ENCODE measurements around the gene ANKRD10. TPM values are rescaled to one million over a fixed set of nuclear protein-coding genes. Genes with fewer than 3 reads are reported as not detected.

Gene ANKRD10
- total RNA-seq, 4 donors from 2014 or later: 39.5 to 94.4 (median 56.2) TPM

DNA sequence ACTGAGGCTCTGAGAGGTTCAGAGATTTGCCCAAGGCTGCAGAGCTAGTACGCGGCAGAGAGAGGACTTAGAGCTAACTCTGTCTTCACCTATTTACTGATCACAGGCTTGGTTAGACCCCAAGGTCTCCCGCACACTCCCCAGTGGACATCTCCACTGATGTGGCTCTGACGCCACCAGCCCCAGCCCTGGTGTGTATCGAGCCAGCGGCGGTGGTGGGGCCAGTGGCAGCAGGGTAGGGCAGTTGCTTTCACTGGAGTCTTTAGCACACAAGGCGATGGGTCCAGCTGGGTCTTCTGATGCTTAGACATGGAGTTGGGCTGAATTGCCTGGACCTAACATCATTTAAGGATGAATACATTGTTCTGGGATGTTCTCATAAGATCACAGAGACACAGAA is 85.4 kb downstream of the ANKRD10 start:
- Histone ChIP-seq H3K9me3 (no peaks in the 10 kb centered on the region), H3K36me3 (no peaks in the 10 kb centered on the region), H3K4me1 (no peaks in the 10 kb centered on the region), H3K4me3 (no peak overlapping the region), H3K27ac (no peak overlapping the region), H3K27me3 (peaks cover 20% of the 10 kb centered on the region)
- 96% methylated on average over 8 of the region's 8 CpGs for WGBS
- no peak for TF ChIP-seq POLR2A (IDR thresholded peaks at IDR 0.05)
- no peak for TF ChIP-seq EP300 (IDR thresholded peaks at IDR 0.05)
- TF ChIP-seq POLR2AphosphoS5 (IDR thresholded peaks at IDR 0.05): no peak
- TF ChIP-seq, protein P1, sequence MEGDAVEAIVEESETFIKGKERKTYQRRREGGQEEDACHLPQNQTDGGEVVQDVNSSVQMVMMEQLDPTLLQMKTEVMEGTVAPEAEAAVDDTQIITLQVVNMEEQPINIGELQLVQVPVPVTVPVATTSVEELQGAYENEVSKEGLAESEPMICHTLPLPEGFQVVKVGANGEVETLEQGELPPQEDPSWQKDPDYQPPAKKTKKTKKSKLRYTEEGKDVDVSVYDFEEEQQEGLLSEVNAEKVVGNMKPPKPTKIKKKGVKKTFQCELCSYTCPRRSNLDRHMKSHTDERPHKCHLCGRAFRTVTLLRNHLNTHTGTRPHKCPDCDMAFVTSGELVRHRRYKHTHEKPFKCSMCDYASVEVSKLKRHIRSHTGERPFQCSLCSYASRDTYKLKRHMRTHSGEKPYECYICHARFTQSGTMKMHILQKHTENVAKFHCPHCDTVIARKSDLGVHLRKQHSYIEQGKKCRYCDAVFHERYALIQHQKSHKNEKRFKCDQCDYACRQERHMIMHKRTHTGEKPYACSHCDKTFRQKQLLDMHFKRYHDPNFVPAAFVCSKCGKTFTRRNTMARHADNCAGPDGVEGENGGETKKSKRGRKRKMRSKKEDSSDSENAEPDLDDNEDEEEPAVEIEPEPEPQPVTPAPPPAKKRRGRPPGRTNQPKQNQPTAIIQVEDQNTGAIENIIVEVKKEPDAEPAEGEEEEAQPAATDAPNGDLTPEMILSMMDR (IDR thresholded peaks at IDR 0.05): no peak
- no peak for DNase-seq (ENCODE audit: low spot score in 2 of 2)

GRCh38 chr13:110828705-110829104 is 86.2 kb downstream of the ANKRD10 start:
- Histone ChIP-seq H3K27ac (no peak overlapping the region), H3K27me3 (peaks cover 20% of the 10 kb centered on the region), H3K36me3 (no peaks in the 10 kb centered on the region), H3K9me3 (no peaks in the 10 kb centered on the region), H3K4me3 (no peak overlapping the region), H3K4me1 (no peaks in the 10 kb centered on the region)
- 82% methylated on average over 9 of the region's 9 CpGs for WGBS
- no peak for DNase-seq (ENCODE audit: low spot score in 2 of 2)
- no peak for TF ChIP-seq POLR2A (IDR thresholded peaks at IDR 0.05)
- no peak for TF ChIP-seq EP300 (IDR thresholded peaks at IDR 0.05)
- no peak for TF ChIP-seq POLR2AphosphoS5 (IDR thresholded peaks at IDR 0.05)
- TF ChIP-seq, protein P1 (IDR thresholded peaks at IDR 0.05): no peak

Other genes starting within 250 kb of the ANKRD10 start
- 100 to 1,000 TPM in 2 of 4 donors, 10 to 100 TPM in 2; 35.1 to 130 (median 80.9) TPM for gene CARS2, start 209.0 kb downstream of the ANKRD10 start, total RNA-seq
- gene ING1, start 201.4 kb downstream of the ANKRD10 start, total RNA-seq: 10 to 100 TPM; 10.6 to 25.7 (median 19.9) TPM
- 100 to 1,000 TPM in 2 of 4 donors, 10 to 100 TPM in 2; 72.1 to 210 (median 99.6) TPM for gene ARHGEF7, start 200.2 kb upstream of the ANKRD10 start, total RNA-seq